ENCODE measurements around the gene TFDP1. TPM values are rescaled to one million over a fixed set of nuclear protein-coding genes. Genes with fewer than 3 reads are reported as not detected.
"Not testable (repeated sequence)": the region's sequence is repeated elsewhere in the genome, so short reads cannot be mapped to it uniquely, and the experiment has no call there.

TFDP1 gene
- total RNA-seq, 4 donors from 2014 or later = 48.0 to 84.2 (median 53.9) TPM

DNA sequence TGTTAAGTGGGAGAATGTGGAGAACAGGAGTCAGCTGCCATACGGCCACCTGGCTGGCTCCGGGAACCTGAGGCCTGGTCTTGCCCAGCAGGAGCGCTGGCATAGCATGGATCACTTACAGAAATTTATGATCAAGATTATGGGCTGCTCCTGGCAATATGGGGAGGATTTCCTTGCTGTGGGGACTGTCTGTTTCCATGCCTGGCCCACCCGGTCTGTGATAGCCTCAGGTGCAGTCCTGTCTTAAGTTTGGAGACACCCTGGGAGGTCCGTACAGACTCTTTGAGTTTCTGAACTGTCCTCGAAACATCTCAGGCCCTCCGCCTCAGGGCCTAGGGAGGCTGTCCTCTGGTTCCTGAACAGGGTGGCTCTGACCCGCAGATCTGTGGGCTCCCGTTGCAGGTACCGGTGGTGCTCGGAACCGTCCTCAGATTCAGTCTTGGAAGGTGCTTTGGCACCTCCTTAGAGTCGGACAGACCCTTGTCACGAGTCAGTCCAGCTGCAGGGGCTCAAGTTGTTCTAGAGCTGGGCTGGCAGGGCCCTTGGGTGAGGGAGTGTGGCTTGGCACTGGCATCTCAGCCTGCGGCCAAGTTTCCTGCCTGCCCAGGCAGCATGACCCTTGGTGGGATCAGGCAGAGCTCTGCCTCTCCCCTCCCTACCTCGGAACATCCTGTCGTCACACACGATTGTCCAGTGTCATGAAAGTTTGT, 4.9 kb downstream of the TFDP1 start:
- intact Hi-C loops (cut with DNase I) = no loop called here
- Histone ChIP-seq H3K27ac (no peak overlapping the region), H3K9me3 (no peaks in the 10 kb centered on the region), H3K4me1 (peaks cover 0 to 4% of the 10 kb centered on the region in 2 donors), H3K36me3 (peaks cover 0 to 5% of the 10 kb centered on the region in 2 donors), H3K27me3 (no peaks in the 10 kb centered on the region), H3K4me3 (replicated peaks in 1 of 3) (no peak overlapping the region)
- WGBS, 2 donors = 85 to 90% methylated on average over 12 to 18 of the region's 18 CpGs
- TF ChIP-seq, protein P1, sequence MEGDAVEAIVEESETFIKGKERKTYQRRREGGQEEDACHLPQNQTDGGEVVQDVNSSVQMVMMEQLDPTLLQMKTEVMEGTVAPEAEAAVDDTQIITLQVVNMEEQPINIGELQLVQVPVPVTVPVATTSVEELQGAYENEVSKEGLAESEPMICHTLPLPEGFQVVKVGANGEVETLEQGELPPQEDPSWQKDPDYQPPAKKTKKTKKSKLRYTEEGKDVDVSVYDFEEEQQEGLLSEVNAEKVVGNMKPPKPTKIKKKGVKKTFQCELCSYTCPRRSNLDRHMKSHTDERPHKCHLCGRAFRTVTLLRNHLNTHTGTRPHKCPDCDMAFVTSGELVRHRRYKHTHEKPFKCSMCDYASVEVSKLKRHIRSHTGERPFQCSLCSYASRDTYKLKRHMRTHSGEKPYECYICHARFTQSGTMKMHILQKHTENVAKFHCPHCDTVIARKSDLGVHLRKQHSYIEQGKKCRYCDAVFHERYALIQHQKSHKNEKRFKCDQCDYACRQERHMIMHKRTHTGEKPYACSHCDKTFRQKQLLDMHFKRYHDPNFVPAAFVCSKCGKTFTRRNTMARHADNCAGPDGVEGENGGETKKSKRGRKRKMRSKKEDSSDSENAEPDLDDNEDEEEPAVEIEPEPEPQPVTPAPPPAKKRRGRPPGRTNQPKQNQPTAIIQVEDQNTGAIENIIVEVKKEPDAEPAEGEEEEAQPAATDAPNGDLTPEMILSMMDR (IDR thresholded peaks at IDR 0.05) = no peak
- no peak for TF ChIP-seq POLR2A (IDR thresholded peaks at IDR 0.05)
- no peak for DNase-seq

DNA sequence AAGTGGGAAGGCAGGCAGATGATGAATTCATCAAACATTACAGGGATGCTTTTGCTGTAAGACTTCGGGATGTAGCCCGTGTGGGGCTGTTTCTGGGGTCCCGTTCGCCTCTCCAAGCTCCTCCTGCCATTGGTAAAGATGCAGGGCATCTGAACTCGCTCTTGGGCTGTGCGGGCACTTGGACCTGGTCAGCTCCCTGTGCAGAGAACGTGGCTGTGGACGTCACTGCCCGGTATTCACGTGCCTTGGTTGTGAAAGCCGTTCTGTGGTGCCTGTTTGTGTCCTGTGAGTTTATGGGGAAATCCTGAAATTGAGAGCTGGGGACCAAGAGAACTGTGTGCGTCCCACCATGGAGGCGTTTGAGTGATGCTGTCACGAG, 5.4 kb downstream of the TFDP1 start:
- TF ChIP-seq, protein P1 (IDR thresholded peaks at IDR 0.05) = no peak
- no peak for TF ChIP-seq POLR2A (IDR thresholded peaks at IDR 0.05)
- intact Hi-C loops (cut with DNase I) = no loop called here

DNA sequence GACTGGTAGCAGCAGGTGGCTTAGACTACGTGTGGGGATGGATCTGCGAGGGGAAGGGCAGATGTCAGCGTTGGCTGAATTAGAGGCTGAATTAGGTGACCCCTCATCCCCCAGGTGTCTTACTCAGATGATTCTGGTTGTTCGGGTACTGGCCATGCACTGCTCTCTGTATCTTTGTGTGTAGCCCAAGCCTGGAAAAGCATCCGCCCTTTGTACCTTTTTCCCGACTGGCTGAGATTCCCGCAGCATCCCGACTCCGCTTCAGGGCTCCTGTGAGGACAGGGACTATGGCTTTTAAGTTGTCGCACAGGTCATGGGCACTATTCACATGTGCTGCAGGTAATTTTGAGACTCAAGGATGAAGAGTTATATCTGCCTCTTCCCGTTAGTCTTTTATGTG, 7.2 kb downstream of the TFDP1 start:
- no peak for DNase-seq
- intact Hi-C loops (cut with DNase I) = no loop called here
- WGBS, 2 donors = 94 to 96% methylated on average over 11 of the region's 11 CpGs
- TF ChIP-seq, protein P1 (IDR thresholded peaks at IDR 0.05) = no peak
- no peak for TF ChIP-seq POLR2A (IDR thresholded peaks at IDR 0.05)
- no peaks in the 10 kb centered on the region for H3K4me1 ChIP-seq
- H3K4me3 ChIP-seq (replicated peaks in 1 of 3) = no peak overlapping the region
- peaks cover 0 to 3% of the 10 kb centered on the region in 2 donors for H3K36me3 ChIP-seq
- H3K9me3 ChIP-seq = no peaks in the 10 kb centered on the region
- no peak overlapping the region for H3K27ac ChIP-seq
- no peaks in the 10 kb centered on the region for H3K27me3 ChIP-seq

More for the DNA sequence above, 5.4 kb downstream of the TFDP1 start:
- no peak for DNase-seq
- no peaks in the 10 kb centered on the region for H3K27me3 ChIP-seq
- peaks cover 0 to 4% of the 10 kb centered on the region in 2 donors for H3K4me1 ChIP-seq
- H3K36me3 ChIP-seq = peaks cover 0 to 5% of the 10 kb centered on the region in 2 donors
- 92 to 94% methylated on average over 14 of the region's 14 CpGs for WGBS, 2 donors
- H3K4me3 ChIP-seq (replicated peaks in 1 of 3) = no peak overlapping the region
- no peak overlapping the region for H3K27ac ChIP-seq
- H3K9me3 ChIP-seq = no peaks in the 10 kb centered on the region

DNA sequence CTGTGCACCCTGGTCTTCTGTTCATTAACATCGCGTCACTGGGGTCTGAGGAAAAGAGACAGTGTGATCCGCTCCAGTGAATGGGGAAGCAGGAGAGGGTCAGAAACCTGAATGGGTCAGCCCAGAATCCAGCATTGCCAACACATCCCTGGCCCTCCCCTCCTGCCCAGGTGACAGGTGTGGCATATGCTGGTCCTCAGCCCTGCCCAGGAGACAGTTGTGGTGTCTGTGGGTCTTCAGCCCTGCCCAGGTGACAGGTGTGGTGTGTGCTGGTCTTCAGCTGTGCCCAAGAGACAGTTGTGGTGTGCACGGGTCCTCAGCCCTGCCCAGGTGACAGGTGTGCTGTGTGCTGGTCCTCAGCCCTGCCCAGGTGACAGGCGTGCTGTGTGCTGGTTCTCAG, 8.0 kb downstream of the TFDP1 start:
- intact Hi-C loops (cut with DNase I) = no loop called here
- no peak for DNase-seq
- WGBS, 2 donors = 98 to 100% methylated on average over 3 to 4 of the region's 5 CpGs

DNA sequence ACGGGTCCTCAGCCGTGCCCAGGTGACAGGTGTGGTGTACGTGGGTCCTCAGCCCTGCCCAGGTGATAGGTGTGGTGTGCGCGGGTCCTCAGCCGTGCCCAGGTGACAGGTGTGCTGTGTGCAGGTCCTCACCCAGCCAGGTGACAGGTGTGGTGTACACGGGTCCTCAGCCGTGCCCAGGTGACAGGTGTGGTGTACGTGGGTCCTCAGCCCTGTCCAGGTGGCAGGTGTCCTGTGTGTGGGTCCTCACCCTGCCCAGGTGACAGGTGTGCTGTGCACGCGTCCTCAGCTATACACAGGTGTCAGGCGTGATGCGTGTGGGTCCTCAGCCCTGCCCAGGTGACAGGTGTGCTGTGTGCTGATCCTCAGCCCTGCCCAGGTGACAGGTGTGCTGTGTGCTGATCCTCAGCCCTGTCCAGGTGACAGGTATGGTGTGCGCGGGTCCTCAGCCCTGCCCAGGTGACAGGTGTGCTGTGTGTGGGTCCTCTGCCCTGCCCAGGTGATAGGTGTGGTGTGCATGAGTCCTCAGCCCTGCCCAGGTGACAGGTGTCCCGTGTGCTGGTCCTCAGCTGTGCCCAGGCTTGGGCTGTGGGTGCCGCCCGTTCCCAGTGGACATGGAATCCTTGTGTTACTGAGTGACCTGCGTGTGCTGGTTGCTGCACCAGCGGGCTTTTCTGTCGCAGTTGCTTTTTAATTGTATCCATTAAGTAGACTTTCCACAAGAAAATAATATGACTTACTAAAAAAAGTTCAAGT, 9.7 kb downstream of the TFDP1 start:
- intact Hi-C loops (cut with DNase I); DNase-seq; H3K4me3 ChIP-seq (replicated peaks in 1 of 3); H3K27me3 ChIP-seq; H3K36me3 ChIP-seq; H3K4me1 ChIP-seq; H3K27ac ChIP-seq; H3K9me3 ChIP-seq: not testable (repeated sequence)
- 95 to 96% methylated on average over 6 to 8 of the region's 21 CpGs for WGBS, 2 donors

More for the DNA sequence above, 8.0 kb downstream of the TFDP1 start:
- H3K4me1 ChIP-seq = no peaks in the 10 kb centered on the region
- no peak overlapping the region for H3K4me3 ChIP-seq (replicated peaks in 1 of 3)
- TF ChIP-seq, protein P1 (IDR thresholded peaks at IDR 0.05) = no peak
- no peak for TF ChIP-seq POLR2A (IDR thresholded peaks at IDR 0.05)
- no peaks in the 10 kb centered on the region for H3K27me3 ChIP-seq
- H3K9me3 ChIP-seq = no peaks in the 10 kb centered on the region
- no peaks in the 10 kb centered on the region for H3K36me3 ChIP-seq
- H3K27ac ChIP-seq = no peak overlapping the region

Data from thyroid gland (tissue), 4 donors.